HEK293T (cell line): ENCODE results near the gene SCYGR2.

Source experiments
- CTCF ChIA-PET: fragments of 350-600 bp; formaldehyde crosslinking; extraction: SDS; loops from one replicate; lab custom pipeline; 2021; ENCODE audit warnings: antibody characterized with exemption, inconsistent platforms; lab: Yijun Ruan, JAX
- POLR2A ChIA-PET: fragments of 350-600 bp; formaldehyde crosslinking; extraction: SDS; loops from one replicate; lab custom pipeline; 2020; ENCODE audit warnings: antibody characterized with exemption, inconsistent platforms; lab: Yijun Ruan, JAX
- DNase-seq: peaks from one replicate; pipeline ENCODE4 v3.0.0; 2012; ENCODE audit warnings: mixed read lengths; ENCODE audit errors: extremely low spot score
- ARNT ChIP-seq: fragments of 450-650 bp; IDR thresholded peaks from 2 replicates; pipeline ENCODE4 v1.6.1; 2017; ENCODE audit warnings: mild to moderate bottlenecking
- BHLHE40 ChIP-seq: fragments of 450-650 bp; IDR thresholded peaks from 2 replicates; pipeline ENCODE4 v1.6.1; 2016; ENCODE audit warnings: mild to moderate bottlenecking, moderate library complexity, borderline replicate concordance
- CTBP1 ChIP-seq: fragments of 450-650 bp; IDR thresholded peaks from 2 replicates; pipeline ENCODE4 v1.6.1; 2016; ENCODE audit warnings: borderline replicate concordance
- ELF4 ChIP-seq: fragments of 450-650 bp; IDR thresholded peaks from 2 replicates; pipeline ENCODE4 v1.6.1; 2017; ENCODE audit warnings: antibody characterized with exemption
- FOXA1 ChIP-seq: fragments of 450-650 bp; IDR thresholded peaks from 2 replicates; pipeline ENCODE4 v1.6.1; 2016; ENCODE audit warnings: mild to moderate bottlenecking
- FOXK2 ChIP-seq: fragments of 450-650 bp; IDR thresholded peaks from 2 replicates; pipeline ENCODE4 v1.6.1; 2016; ENCODE audit warnings: mild to moderate bottlenecking
- FOXM1 ChIP-seq: fragments of 450-650 bp; IDR thresholded peaks from 2 replicates; pipeline ENCODE4 v1.6.1; 2017; ENCODE audit warnings: mild to moderate bottlenecking, borderline replicate concordance
- HDGF ChIP-seq: fragments of 450-650 bp; IDR thresholded peaks from 2 replicates; pipeline ENCODE4 v1.6.1; 2017; ENCODE audit warnings: antibody characterized with exemption, borderline replicate concordance
- L3MBTL2 ChIP-seq: fragments of 450-650 bp; conservative IDR thresholded peaks from 2 replicates; pipeline ENCODE4 v1.6.1; 2016; ENCODE audit warnings: mild to moderate bottlenecking
- LEF1 ChIP-seq: fragments of 450-650 bp; IDR thresholded peaks from 2 replicates; pipeline ENCODE4 v1.6.1; 2017; ENCODE audit warnings: mild to moderate bottlenecking, borderline replicate concordance
- NFRKB ChIP-seq: fragments of 450-650 bp; IDR thresholded peaks from 2 replicates; pipeline ENCODE4 v1.6.1; 2016; ENCODE audit warnings: mild to moderate bottlenecking, moderate library complexity
- PKNOX1 ChIP-seq: fragments of 450-650 bp; IDR thresholded peaks from 2 replicates; pipeline ENCODE4 v1.6.1; 2016
- SP1 ChIP-seq: fragments of 450-650 bp; IDR thresholded peaks from 2 replicates; pipeline ENCODE4 v1.6.1; 2017
- SUZ12 ChIP-seq: fragments of 450-650 bp; IDR thresholded peaks from 2 replicates; pipeline ENCODE4 v1.6.1; 2016; ENCODE audit warnings: mild to moderate bottlenecking
- TARDBP ChIP-seq: fragments of 450-650 bp; IDR thresholded peaks from 2 replicates; pipeline ENCODE4 v1.6.1; 2016
- ZNF384 ChIP-seq: fragments of 450-650 bp; IDR thresholded peaks from 2 replicates; pipeline ENCODE4 v1.6.1; 2016

Gene SCYGR2

GRCh38 chr2:227607941-227608340, 9.2 kb downstream of the SCYGR2 start:
- TF ChIP-seq L3MBTL2: no peak
- TF ChIP-seq HDGF: no peak
- TF ChIP-seq ARNT: no peak
- no peak for TF ChIP-seq ELF4
- TF ChIP-seq FOXA1: no peak
- TF ChIP-seq FOXK2: no peak
- TF ChIP-seq LEF1: no peak
- no peak for TF ChIP-seq SUZ12
- no peak for TF ChIP-seq FOXM1
- no peak for TF ChIP-seq PKNOX1
- no peak for TF ChIP-seq NFRKB
- no peak for TF ChIP-seq BHLHE40
- TF ChIP-seq SP1: no peak
- TF ChIP-seq TARDBP: no peak
- TF ChIP-seq ZNF384: no peak
- no peak for TF ChIP-seq CTBP1
- ChIA-PET POLR2A (no interaction called here), CTCF (interaction anchor here (0.6 kb wide), 1 partner anchor 1360 kb away, joined by 3 read pairs; no protein-coding TSS in a partner anchor)
- DNase-seq: no peak

DNA sequence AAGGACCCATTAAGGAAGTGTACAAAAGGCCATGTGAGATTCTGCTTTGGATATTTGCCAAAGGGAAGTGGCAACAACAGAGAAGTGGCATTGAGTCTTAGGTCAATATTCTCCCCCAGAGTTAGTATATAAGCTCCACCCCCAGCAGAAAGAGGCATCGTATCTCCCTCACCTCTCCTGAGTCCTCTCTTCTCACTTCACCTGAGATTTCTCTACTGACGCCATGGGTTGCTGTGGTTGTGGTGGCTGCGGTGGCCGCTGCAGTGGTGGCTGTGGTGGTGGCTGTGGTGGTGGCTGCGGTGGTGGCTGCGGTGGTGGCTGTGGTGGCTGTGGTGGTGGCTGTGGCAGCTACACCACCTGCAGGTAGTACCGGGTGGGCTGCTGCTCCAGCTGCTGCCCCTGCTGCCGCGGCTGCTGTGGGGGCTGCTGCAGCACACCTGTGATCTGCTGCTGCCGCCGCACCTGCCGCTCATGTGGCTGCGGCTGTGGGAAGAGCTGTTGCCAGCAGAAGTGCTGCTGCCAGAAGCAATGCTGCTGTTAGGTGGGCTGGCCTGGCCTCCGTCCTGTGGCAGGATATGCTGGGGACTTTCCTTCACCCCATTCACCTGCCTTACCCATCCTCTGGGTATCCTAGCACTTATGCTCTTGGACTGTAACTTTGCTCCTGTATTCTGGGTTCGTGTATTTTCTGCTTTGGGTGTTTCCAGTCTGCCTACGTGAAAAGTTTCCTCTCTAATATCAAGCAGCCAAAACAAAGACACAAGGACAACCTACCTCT, 10.1 kb downstream of the SCYGR2 start:
- ChIA-PET CTCF (interaction anchor here (0.6 kb wide), 1 partner anchor 1359 kb away, joined by 3 read pairs; no protein-coding TSS in a partner anchor), POLR2A (no interaction called here)
- TF ChIP-seq NFRKB: no peak
- TF ChIP-seq ZNF384: no peak
- no peak for TF ChIP-seq HDGF
- no peak for TF ChIP-seq FOXK2
- TF ChIP-seq BHLHE40: no peak
- TF ChIP-seq TARDBP: no peak
- TF ChIP-seq ARNT: no peak
- no peak for TF ChIP-seq SP1
- no peak for TF ChIP-seq L3MBTL2
- no peak for TF ChIP-seq FOXM1
- TF ChIP-seq ELF4: no peak
- no peak for TF ChIP-seq PKNOX1
- TF ChIP-seq LEF1: no peak
- no peak for DNase-seq

DNA sequence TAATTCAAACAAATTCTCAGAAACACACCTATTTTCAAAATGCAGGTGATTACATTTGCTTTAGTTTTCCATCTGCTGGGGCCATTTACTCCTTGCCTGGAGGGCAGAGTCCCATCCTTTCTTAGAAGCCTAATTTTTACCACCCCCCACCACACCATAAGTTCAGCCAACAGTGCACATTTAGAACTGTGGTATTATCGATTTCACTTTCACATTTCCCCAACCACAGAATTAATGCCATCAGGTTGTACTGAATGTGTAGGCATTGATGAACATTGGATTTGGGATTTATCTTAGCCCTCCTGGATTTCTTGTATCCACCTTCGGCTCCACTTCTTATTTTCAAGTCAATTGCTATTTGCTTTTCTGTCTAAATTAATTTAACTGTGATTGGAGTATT, 11.4 kb downstream of the SCYGR2 start:
- CTCF ChIA-PET: no interaction called here

DNA sequence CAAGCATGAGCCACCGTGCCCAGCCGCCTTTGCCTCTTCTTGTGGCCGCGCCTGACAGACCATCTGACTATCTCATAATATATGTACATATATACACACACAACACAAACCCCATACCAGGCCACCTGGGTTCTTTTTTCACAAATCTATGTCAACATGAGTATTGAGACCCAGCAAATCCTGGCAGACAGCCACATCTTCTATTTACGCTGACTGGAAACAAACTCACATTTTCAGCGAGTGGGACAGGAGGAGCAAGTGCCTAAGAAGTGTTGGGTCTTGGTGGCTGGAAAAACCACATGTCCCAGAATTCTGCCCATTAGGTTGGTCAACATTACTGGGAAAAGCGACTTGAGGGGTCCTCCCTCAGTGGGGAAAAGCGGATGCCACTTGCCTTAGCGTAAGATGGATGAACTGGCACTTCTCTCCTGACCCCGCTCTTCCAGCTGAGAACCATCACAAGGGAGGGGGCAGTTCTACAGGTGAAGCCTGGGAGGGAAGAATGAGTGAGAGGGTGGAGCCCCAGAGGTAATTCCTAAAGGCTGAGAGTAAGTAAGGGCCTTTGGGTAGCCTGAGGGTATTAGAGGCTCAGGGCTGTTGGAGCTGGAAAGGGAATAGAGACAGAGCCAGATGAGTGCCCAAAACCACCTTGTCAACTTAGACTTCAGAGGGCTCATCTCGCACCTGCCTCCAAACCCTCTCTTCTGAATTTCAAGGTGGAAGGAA, 14.0 kb downstream of the SCYGR2 start:
- CTCF ChIA-PET: no interaction called here
- TF ChIP-seq ARNT (no peak), CTBP1 (no peak), HDGF (no peak)
- DNase-seq: no peak
- POLR2A ChIA-PET: no interaction called here

More for the DNA sequence above, 11.4 kb downstream of the SCYGR2 start:
- POLR2A ChIA-PET: no interaction called here
- TF ChIP-seq SP1: no peak
- DNase-seq: no peak

DNA sequence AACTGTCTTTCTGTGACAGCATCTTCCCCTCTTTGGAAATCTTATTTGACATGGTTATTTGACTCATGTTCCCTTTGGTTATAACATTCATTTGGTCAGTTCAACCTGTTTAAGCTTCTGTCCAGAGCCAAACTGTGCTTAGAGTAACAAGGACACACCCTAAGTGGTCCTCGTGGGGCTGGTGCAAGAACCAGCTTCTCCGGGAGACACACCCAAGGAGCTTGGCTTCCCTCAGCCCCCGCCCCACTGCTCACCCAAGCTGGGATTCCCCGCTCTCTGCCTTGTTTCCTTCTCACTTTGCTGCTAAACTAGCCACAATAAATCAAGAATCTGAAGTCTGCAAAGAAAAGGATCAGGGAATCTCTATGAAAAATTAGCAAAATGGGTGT, 14.6 kb downstream of the SCYGR2 start:
- CTCF ChIA-PET: no interaction called here
- DNase-seq: no peak
- no peak for TF ChIP-seq FOXA1
- TF ChIP-seq SUZ12: no peak
- no peak for TF ChIP-seq BHLHE40
- POLR2A ChIA-PET: no interaction called here

GRCh38 chr2:227614246-227614645, 15.6 kb downstream of the SCYGR2 start:
- POLR2A ChIA-PET: no interaction called here
- CTCF ChIA-PET: no interaction called here
- no peak for TF ChIP-seq BHLHE40
- TF ChIP-seq FOXM1: no peak
- no peak for TF ChIP-seq ELF4
- no peak for TF ChIP-seq SUZ12
- TF ChIP-seq SP1: no peak
- TF ChIP-seq L3MBTL2: no peak
- TF ChIP-seq ARNT: no peak
- TF ChIP-seq HDGF: no peak
- TF ChIP-seq PKNOX1: no peak
- TF ChIP-seq ZNF384: no peak
- no peak for TF ChIP-seq FOXK2
- TF ChIP-seq CTBP1: no peak
- TF ChIP-seq LEF1: no peak
- no peak for TF ChIP-seq FOXA1
- TF ChIP-seq TARDBP: no peak
- DNase-seq: no peak
